ENCODE data around the gene TPM1. TPM values are rescaled to one million over a fixed set of nuclear protein-coding genes. Genes with fewer than 3 reads are reported as not detected.

The TPM1 gene
- total RNA-seq, 1 experiment from 2014 or later: 748 TPM

DNA sequence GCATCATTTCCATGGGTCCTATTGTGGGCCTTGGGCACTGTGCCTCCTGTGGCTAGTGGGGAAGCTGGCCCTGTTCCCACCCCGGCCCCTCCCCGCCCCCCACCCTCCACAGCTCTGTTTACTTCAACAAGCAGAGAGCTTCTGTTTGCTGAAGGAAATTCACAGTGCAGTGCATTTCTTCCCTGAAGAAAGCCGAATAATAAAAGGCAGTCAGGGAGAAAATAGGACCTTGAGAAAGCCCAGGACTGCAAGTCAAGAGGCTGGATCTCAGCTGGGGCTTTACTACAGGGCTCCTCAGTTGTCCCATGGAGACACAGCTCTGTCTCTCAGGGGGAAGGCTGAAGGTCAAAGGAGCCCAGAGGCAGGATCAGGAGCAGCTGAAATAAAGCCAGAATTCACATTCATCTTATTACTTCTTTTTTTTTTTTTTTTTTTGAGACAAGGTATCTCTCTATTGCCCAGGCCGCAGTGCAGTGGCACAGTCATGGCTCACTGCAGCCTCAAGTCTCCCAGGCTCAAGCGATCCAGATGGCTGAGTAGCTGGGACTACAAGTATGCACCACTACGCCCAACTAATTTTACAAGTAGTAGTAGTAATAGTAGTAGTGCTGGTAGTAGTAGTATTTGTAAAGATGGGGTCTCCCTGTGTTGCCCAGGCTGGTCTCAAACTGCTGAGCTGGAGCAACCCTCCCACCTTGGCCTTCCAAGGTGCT, 46.1 kb downstream of the TPM1 start:
- Mint-ChIP-seq H3K36me3 (ENCODE audit: insufficient read depth in 1 of 3, low read depth in 3 of 3) (no peaks in the 10 kb centered on the region; a peak in 1 of 7 replicates), H3K4me1 (peaks cover 50 to 51% of the 10 kb centered on the region in 2 experiments), H3K27ac (peak overlapping the region; percentile 76 to 96 (median 90); a peak in 6 of 7 replicates), H3K4me3 (no peak overlapping the region; a peak in 1 of 5 replicates), H3K27me3 (ENCODE audit: low read depth) (no peaks in the 10 kb centered on the region), H3K9me3 (no peaks in the 10 kb centered on the region; a peak in 1 of 5 replicates)
- Histone ChIP-seq H4K5ac (ENCODE audit: insufficient read length, low read depth, low read length) (no peak overlapping the region), H4K91ac (ENCODE audit: insufficient read length, low read depth, low read length) (no peak overlapping the region), H3K56ac (ENCODE audit: insufficient read length, low read depth, low read length) (no peak overlapping the region), H4K20me1 (ENCODE audit: control insufficient read depth, insufficient read depth, insufficient read length) (no peaks in the 10 kb centered on the region), H2AK5ac (ENCODE audit: insufficient read length, low read length) (no peak overlapping the region), H3K23ac (ENCODE audit: insufficient read length, low read depth, low read length) (no peak overlapping the region), H3K4me2 (ENCODE audit: insufficient read depth, insufficient read length, low read length) (no peak overlapping the region), H2BK12ac (ENCODE audit: insufficient read length, low read depth, low read length) (no peak overlapping the region), H2BK120ac (ENCODE audit: low read depth, low read length, poor library complexity, severe bottlenecking) (no peak overlapping the region), H3K79me2 (ENCODE audit: insufficient read depth, low read length) (no peaks in the 10 kb centered on the region), H3K27me3 (ENCODE audit: insufficient read depth, low read length) (no peaks in the 10 kb centered on the region), H3K4me1 (ENCODE audit: insufficient read depth, low read length) (peaks cover 20% of the 10 kb centered on the region; the same call in 1 of the 2 replicates), H3K27ac (ENCODE audit: insufficient read length, low read depth, low read length) (peak overlapping the region; percentile 43), H4K8ac (replicated peaks; ENCODE audit: insufficient read length, low read depth, low read length) (no peak overlapping the region), H3T11ph (ENCODE audit: low read length) (no peak overlapping the region), H3K9ac (ENCODE audit: extremely low read depth, insufficient read length, low read length) (no peak overlapping the region), H3K23me2 (ENCODE audit: insufficient read length, low read depth, low read length, poor library complexity, severe bottlenecking) (no peaks in the 10 kb centered on the region), H3K14ac (ENCODE audit: insufficient read depth, low read length) (no peak overlapping the region; the same call in 1 of the 2 replicates), H2AFZ (ENCODE audit: low read length) (no peak overlapping the region), H3K4ac (ENCODE audit: low read depth, low read length) (no peak overlapping the region), H3K79me1 (ENCODE audit: insufficient read depth, low read depth, low read length, poor library complexity, severe bottlenecking) (no peaks in the 10 kb centered on the region), H3K9me3 (ENCODE audit: control insufficient read depth, low read depth, low read length) (no peaks in the 10 kb centered on the region), H2BK15ac (ENCODE audit: low read depth, low read length) (no peak overlapping the region), H3K18ac (ENCODE audit: insufficient read length, low read depth, low read length) (peak overlapping the region; percentile 7), H2BK20ac (ENCODE audit: low read depth, low read length, poor library complexity, severe bottlenecking) (no peak overlapping the region), H2BK5ac (ENCODE audit: insufficient read length, low read length) (no peak overlapping the region)
- TF ChIP-seq, protein P1, sequence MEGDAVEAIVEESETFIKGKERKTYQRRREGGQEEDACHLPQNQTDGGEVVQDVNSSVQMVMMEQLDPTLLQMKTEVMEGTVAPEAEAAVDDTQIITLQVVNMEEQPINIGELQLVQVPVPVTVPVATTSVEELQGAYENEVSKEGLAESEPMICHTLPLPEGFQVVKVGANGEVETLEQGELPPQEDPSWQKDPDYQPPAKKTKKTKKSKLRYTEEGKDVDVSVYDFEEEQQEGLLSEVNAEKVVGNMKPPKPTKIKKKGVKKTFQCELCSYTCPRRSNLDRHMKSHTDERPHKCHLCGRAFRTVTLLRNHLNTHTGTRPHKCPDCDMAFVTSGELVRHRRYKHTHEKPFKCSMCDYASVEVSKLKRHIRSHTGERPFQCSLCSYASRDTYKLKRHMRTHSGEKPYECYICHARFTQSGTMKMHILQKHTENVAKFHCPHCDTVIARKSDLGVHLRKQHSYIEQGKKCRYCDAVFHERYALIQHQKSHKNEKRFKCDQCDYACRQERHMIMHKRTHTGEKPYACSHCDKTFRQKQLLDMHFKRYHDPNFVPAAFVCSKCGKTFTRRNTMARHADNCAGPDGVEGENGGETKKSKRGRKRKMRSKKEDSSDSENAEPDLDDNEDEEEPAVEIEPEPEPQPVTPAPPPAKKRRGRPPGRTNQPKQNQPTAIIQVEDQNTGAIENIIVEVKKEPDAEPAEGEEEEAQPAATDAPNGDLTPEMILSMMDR (conservative IDR thresholded peaks at IDR 0.05): no peak
- no CpG with 5 or more reads among the region's 6 CpGs for WGBS (ENCODE audit: extremely low coverage, insufficient read length, low lambda C conversion rate)
- DNase-seq: no peak

Data from H9 (cell line).